Neuronal stem cell (in vitro differentiated cells): Measurements from ENCODE around the gene FGA.
"Not testable (repeated sequence)": the region's sequence is repeated elsewhere in the genome, so short reads cannot be mapped to it uniquely, and the experiment has no call there.

Experiments used
- DNase-seq: peaks from one replicate; pipeline ENCODE4 v3.0.0-alpha.2; 2013; ENCODE audit warnings: low spot score
- H2AFZ ChIP-seq: one replicate; pipeline ENCODE4 v1.6.1; 2013; ENCODE audit warnings: mild to moderate bottlenecking, low read length, inconsistent platforms
- H2AK5ac ChIP-seq: 2 replicates; pipeline ENCODE4 v1.6.1; 2013; ENCODE audit warnings: low read depth, mild to moderate bottlenecking, inconsistent platforms, low read length, moderate library complexity, mixed read lengths
- H2BK120ac ChIP-seq: 2 replicates; pipeline ENCODE4 v1.6.1; 2013; ENCODE audit warnings: low read depth, mild to moderate bottlenecking, inconsistent platforms, low read length, moderate library complexity, mixed read lengths
- H2BK12ac ChIP-seq: one replicate; pipeline ENCODE4 v1.6.1; 2013; ENCODE audit warnings: low read length, inconsistent platforms
- H2BK15ac ChIP-seq: 2 replicates; pipeline ENCODE4 v1.6.1; 2013; ENCODE audit warnings: mild to moderate bottlenecking, low read length, inconsistent platforms, mixed read lengths
- H2BK5ac ChIP-seq: one replicate; pipeline ENCODE4 v1.6.1; 2013; ENCODE audit warnings: inconsistent platforms, mild to moderate bottlenecking, low read length, moderate library complexity
- H3K14ac ChIP-seq: one replicate; pipeline ENCODE4 v1.6.1; 2013; ENCODE audit warnings: low read length, inconsistent platforms
- H3K18ac ChIP-seq: 2 replicates; pipeline ENCODE4 v1.6.1; 2013; ENCODE audit warnings: low read length, inconsistent platforms
- H3K23ac ChIP-seq: 2 replicates; pipeline ENCODE4 v1.6.1; 2013; ENCODE audit warnings: low read depth, mild to moderate bottlenecking, mixed read lengths, low read length, inconsistent platforms; ENCODE audit not compliant: poor library complexity
- H3K27ac ChIP-seq: replicated peaks from 3 replicates; pipeline ENCODE4 v1.5.1; 2013; ENCODE audit warnings: low read length, inconsistent platforms
- H3K27me3 ChIP-seq, 3 experiments: 2 replicates each; pipeline ENCODE4 v1.6.1; 2013; ENCODE audit warnings: low read length in 3 of 3, mild to moderate bottlenecking in 2 of 3, inconsistent platforms in 1 of 3, low read depth in 1 of 3, mixed read lengths in 1 of 3, moderate library complexity in 1 of 3; ENCODE audit not compliant: control insufficient read depth in 3 of 3, insufficient read depth in 3 of 3
- H3K36me3 ChIP-seq, 2 donors: replicated peaks in 1 of 2; 2 replicates each; pipeline ENCODE4 v1.6.1; 2013; ENCODE audit warnings: low read length in 2 of 2; ENCODE audit not compliant: control insufficient read depth in 2 of 2, insufficient read depth in 2 of 2
- H3K4ac ChIP-seq: 2 replicates; pipeline ENCODE4 v1.6.1; 2013; ENCODE audit warnings: inconsistent platforms, mild to moderate bottlenecking, low read length, moderate library complexity
- H3K4me1 ChIP-seq, 2 donors: 1 replicate in 1 of 2; 2 replicates in 1 of 2; pipeline ENCODE4 v1.6.1; 2013; ENCODE audit warnings: low read length in 2 of 2, low read depth in 1 of 2; ENCODE audit not compliant: control insufficient read depth in 2 of 2, insufficient read depth in 1 of 2
- H3K4me2 ChIP-seq: one replicate; pipeline ENCODE4 v1.6.1; 2013; ENCODE audit warnings: mild to moderate bottlenecking, low read length, inconsistent platforms; ENCODE audit not compliant: insufficient read depth, poor library complexity, severe bottlenecking
- H3K4me3 ChIP-seq, 2 donors: 2 replicates each; pipeline ENCODE4 v1.5.1; 2013; ENCODE audit warnings: low read length in 2 of 2, mild to moderate bottlenecking in 2 of 2, inconsistent platforms in 1 of 2, moderate library complexity in 1 of 2
- H3K79me1 ChIP-seq: one replicate; pipeline ENCODE4 v1.6.1; 2013; ENCODE audit warnings: low read depth, mild to moderate bottlenecking, inconsistent platforms, low read length, moderate library complexity
- H3K9ac ChIP-seq: one replicate; pipeline ENCODE4 v1.6.1; 2013; ENCODE audit warnings: mild to moderate bottlenecking, low read depth, low read length, inconsistent platforms; ENCODE audit not compliant: poor library complexity
- H3K9me3 ChIP-seq, 2 donors: replicated peaks in 1 of 2; 2 replicates each; pipeline versions ENCODE3 to v1.6.1; 2013; ENCODE audit warnings: low read length in 2 of 2, mild to moderate bottlenecking in 2 of 2, inconsistent platforms in 1 of 2, low read depth in 1 of 2, mixed read lengths in 1 of 2, moderate library complexity in 1 of 2; ENCODE audit not compliant: control insufficient read depth in 2 of 2, insufficient read depth in 1 of 2
- H4K8ac ChIP-seq: one replicate; pipeline ENCODE4 v1.6.1; 2013; ENCODE audit warnings: low read depth, mild to moderate bottlenecking, inconsistent platforms, low read length, moderate library complexity
- H4K91ac ChIP-seq: one replicate; pipeline ENCODE4 v1.6.1; 2013; ENCODE audit warnings: low read length, low read depth, mild to moderate bottlenecking, inconsistent platforms; ENCODE audit not compliant: poor library complexity
- WGBS, 2 donors: extraction: QIAGEN DNeasy Blood & Tissue Kit; methylation state at CpG; one replicate each; pipeline ENCODE4 v1.1.7; 2013; ENCODE audit warnings: missing lambda C conversion rate in 2 of 2, mixed read lengths in 1 of 2; ENCODE audit not compliant: insufficient read length in 2 of 2, insufficient replicate concordance in 1 of 2; ENCODE audit errors: extremely low coverage in 2 of 2; 5-methylcytosine and 5-hydroxymethylcytosine counted together

Gene FGA

DNA sequence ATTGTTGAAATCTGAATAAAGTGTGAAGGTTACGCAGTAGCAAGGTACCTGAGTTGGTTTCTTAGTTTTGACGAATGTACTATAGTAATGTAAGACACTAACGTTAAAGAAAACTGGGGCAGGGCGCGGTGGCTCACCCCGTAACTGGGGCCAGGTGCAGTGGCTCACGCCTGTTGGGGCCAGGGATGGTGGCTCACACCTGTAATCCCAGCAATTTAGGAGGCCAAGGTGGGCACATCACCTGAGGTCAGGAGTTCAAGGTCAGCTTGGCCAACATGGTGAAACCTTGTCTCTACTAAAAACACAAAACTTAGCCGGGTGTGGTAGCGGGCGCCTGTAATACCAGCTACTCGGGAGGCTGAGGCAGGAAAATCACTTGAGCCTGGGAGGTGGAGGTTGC lies 6.7 kb upstream of the FGA start:
- H2BK120ac ChIP-seq, H3K14ac ChIP-seq, H4K8ac ChIP-seq, H3K27me3 ChIP-seq, H3K79me1 ChIP-seq, H2BK15ac ChIP-seq, H3K36me3 ChIP-seq, H4K91ac ChIP-seq, H3K4me1 ChIP-seq, H2AFZ ChIP-seq, H3K9me3 ChIP-seq, H3K4me3 ChIP-seq, H3K4me2 ChIP-seq, H3K9ac ChIP-seq, H2BK5ac ChIP-seq, H3K23ac ChIP-seq, H2AK5ac ChIP-seq, DNase-seq, H3K4ac ChIP-seq, H2BK12ac ChIP-seq, H3K18ac ChIP-seq, H3K27ac ChIP-seq: not testable (repeated sequence)
- no CpG with 5 or more reads among the region's 11 CpGs for WGBS, 2 donors

GRCh38 chr4:154595807-154596206 lies 5.3 kb upstream of the FGA start:
- Histone ChIP-seq H2BK12ac (no peak overlapping the region), H3K79me1 (no peaks in the 10 kb centered on the region), H3K27ac (no peak overlapping the region), H3K27me3 (no peaks in the 10 kb centered on the region), H3K18ac (no peak overlapping the region), H3K23ac (no peak overlapping the region), H4K8ac (no peak overlapping the region), H2BK120ac (no peak overlapping the region), H3K36me3 (no peaks in the 10 kb centered on the region), H3K4ac (no peak overlapping the region), H2BK15ac (no peak overlapping the region), H3K9ac (no peak overlapping the region), H2BK5ac (no peak overlapping the region), H2AK5ac (no peak overlapping the region), H3K4me3 (no peak overlapping the region), H3K4me2 (no peak overlapping the region), H3K14ac (no peak overlapping the region), H3K4me1 (no peaks in the 10 kb centered on the region), H4K91ac (no peak overlapping the region), H2AFZ (no peak overlapping the region), H3K9me3 (no peaks in the 10 kb centered on the region)
- no peak for DNase-seq

DNA sequence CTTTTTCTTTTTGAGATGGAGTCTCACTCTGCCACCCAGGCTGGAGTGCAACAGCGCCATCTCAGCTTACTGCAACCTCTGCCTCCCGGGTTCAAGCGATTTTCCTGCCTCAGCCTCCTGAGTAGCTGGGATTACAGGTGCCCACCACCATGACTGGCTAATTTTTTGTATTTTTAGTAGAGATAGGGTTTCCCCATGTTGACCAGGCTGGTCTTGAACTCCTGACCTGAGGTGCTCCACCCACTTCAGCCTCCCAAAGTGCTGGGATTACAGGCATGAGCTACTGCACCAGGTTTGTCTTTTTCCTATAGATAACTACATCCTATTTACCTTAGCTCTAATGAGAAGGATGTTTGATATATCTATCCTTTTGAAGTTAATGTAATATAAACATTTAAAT lies 3.8 kb upstream of the FGA start:
- H3K14ac ChIP-seq, H3K27me3 ChIP-seq, H3K79me1 ChIP-seq, DNase-seq, H2AK5ac ChIP-seq, H3K4me3 ChIP-seq, H3K9me3 ChIP-seq, H3K27ac ChIP-seq, H4K91ac ChIP-seq, H3K4me2 ChIP-seq, H2BK5ac ChIP-seq, H3K4me1 ChIP-seq, H4K8ac ChIP-seq, H2BK120ac ChIP-seq, H2AFZ ChIP-seq, H3K9ac ChIP-seq, H3K36me3 ChIP-seq, H3K4ac ChIP-seq, H3K18ac ChIP-seq, H3K23ac ChIP-seq, H2BK12ac ChIP-seq, H2BK15ac ChIP-seq: not testable (repeated sequence)
- no CpG with 5 or more reads among the region's 3 CpGs for WGBS, 2 donors

- no peak overlapping the region for H3K23ac ChIP-seq
- no peak overlapping the region for H2BK12ac ChIP-seq
- H3K4ac ChIP-seq = no peak overlapping the region
- H3K9ac ChIP-seq = no peak overlapping the region
- H3K79me1 ChIP-seq = no peaks in the 10 kb centered on the region
- no peak overlapping the region for H3K4me3 ChIP-seq
- no peak for DNase-seq
- H3K27ac ChIP-seq = no peak overlapping the region
- no peaks in the 10 kb centered on the region for H3K9me3 ChIP-seq
- no peak overlapping the region for H4K91ac ChIP-seq
- peaks cover 0 to 3% (median 0%) of the 10 kb centered on the region in 3 experiments for H3K27me3 ChIP-seq
- no peak overlapping the region for H4K8ac ChIP-seq
- no peak overlapping the region for H2AFZ ChIP-seq
- H2BK5ac ChIP-seq = no peak overlapping the region
- H3K18ac ChIP-seq = no peak overlapping the region
- no peak overlapping the region for H3K4me2 ChIP-seq
- no peak overlapping the region for H2BK15ac ChIP-seq
- no CpG with 5 or more reads among the region's 2 CpGs for WGBS, 2 donors
- H3K36me3 ChIP-seq = no peaks in the 10 kb centered on the region
- no peak overlapping the region for H2BK120ac ChIP-seq
- no peak overlapping the region for H2AK5ac ChIP-seq
- no peak overlapping the region for H3K14ac ChIP-seq
- H3K4me1 ChIP-seq = peaks cover 0 to 8% of the 10 kb centered on the region in 2 donors
Measured at GRCh38 chr4:154593868-154594267, 3.3 kb upstream of the FGA start.
